Measurements from ENCODE around the gene CYTH4.

CYTH4 gene

GRCh38 chr22:37284805-37285355, 2.6 kb downstream of the CYTH4 start:
- in situ Hi-C loops (cut with MboI; ENCODE audit: low pct_unique_long_range_greater_than_20kb, low sequenced_read_pairs) = no loop called here
- peak; percentile 99 for DNase-seq

- in situ Hi-C loops (cut with MboI; ENCODE audit: low pct_unique_long_range_greater_than_20kb, low sequenced_read_pairs) = no loop called here
- no peak for DNase-seq
Observed at GRCh38 chr22:37285937-37286336, 3.6 kb downstream of the CYTH4 start.

DNA sequence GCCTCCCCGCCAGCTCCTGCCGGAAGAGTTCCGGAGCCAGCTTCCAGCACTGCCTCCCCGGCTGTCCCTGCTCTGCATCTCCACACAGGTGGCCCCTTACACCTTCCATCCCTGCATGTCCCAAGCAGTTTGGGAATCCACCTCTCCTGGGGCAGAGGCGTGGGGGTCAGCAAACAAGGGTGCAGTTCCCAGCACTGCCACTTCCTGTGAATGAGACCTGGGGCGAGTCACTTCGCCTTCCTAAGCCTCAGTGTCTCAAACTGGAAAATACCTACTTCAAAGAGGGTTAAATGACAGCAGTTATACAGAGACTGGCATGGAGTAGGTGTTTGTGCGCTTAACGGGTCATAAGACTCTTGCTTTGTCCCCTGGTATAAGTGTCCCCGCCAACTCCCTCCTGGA, 5.2 kb downstream of the CYTH4 start:
- in situ Hi-C loops (cut with MboI; ENCODE audit: low pct_unique_long_range_greater_than_20kb, low sequenced_read_pairs) = no loop called here
- DNase-seq = no peak

DNA sequence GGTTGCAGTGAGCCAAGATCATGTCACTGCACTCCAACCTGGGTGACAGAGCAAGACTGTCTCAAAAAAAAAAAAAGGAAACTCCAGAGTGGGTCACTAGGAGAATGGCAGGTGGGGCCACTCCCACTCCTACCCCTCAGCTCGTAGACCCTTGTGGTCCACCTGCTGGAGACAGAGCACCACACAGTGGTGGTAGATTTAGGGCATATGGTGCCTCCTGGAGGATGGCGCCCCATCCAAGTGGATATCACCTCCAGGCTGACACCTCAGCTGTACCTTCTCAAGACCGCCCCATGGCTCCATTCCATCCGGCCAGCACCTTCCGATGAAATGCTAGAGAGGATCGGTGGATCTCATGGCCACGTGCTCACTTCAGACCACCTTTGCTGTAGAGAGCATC, 6.2 kb downstream of the CYTH4 start:
- in situ Hi-C loops (cut with MboI; ENCODE audit: low pct_unique_long_range_greater_than_20kb, low sequenced_read_pairs) = no loop called here
- no peak for DNase-seq

GRCh38 chr22:37289156-37289735, 6.9 kb downstream of the CYTH4 start:
- no peak for DNase-seq
- in situ Hi-C loops (cut with MboI; ENCODE audit: low pct_unique_long_range_greater_than_20kb, low sequenced_read_pairs) = no loop called here

DNA sequence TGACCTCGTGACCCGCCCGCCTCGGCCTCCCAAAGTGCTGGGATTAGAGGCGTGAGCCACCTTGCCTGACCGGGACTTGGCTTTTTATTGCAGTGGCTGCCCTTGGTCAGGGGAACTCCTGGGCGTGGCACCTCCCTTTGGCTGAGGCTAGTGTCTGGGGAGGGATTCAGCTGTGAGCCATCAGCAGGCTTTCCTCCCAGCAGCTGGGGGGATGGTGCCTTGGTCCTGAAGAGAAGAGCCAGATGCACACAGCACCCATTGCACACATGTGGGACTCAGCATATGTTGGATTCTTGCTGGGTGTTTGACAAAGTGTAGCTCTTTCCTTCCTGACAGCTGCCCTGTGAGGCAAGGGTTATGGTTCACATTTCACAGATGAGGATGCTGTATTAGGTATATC, 8.4 kb downstream of the CYTH4 start:
- no peak for DNase-seq

DNA sequence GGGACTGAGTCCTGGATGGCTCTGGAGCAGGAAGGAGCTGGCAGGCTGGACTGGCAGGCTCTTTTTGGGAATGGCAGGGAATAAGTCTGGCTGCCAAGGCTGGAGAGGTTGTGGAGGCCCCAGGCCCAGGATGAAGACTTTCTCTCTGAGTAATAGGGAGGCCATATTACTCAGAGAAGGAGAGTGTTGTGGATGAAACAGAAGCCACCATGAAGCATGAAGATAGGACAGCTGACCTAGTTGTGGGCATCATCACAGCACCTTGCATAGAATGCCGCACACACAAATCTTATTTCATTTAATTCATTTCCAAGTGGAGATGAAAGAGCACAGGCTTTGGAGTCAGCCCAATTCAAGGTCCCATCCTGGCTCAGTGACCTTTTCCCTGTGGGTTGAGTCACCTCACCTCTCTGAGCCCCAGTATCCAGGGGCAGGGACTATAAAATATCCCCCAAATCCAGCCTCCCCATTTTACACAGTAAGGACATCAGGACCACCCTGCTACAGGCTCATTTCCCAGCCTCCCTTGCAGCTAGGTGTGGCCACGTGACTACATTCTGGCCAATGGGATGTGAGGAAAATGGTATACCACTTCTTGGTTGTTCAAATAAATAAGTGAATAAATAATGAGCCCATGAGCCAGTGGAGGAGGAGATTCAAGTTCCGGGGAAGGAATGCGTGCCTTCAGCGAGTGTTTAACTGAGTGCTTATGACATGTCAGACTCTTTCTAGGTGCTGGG, 9.4 kb downstream of the CYTH4 start:
- in situ Hi-C loops (cut with MboI; ENCODE audit: low pct_unique_long_range_greater_than_20kb, low sequenced_read_pairs) = no loop called here
- no peak for DNase-seq

More for the DNA sequence above, 8.4 kb downstream of the CYTH4 start:
- in situ Hi-C loops (cut with MboI; ENCODE audit: low pct_unique_long_range_greater_than_20kb, low sequenced_read_pairs) = no loop called here

GRCh38 chr22:37292641-37293040, 10.3 kb downstream of the CYTH4 start:
- in situ Hi-C loops (cut with MboI; ENCODE audit: low pct_unique_long_range_greater_than_20kb, low sequenced_read_pairs) = no loop called here
- DNase-seq = no peak

DNA sequence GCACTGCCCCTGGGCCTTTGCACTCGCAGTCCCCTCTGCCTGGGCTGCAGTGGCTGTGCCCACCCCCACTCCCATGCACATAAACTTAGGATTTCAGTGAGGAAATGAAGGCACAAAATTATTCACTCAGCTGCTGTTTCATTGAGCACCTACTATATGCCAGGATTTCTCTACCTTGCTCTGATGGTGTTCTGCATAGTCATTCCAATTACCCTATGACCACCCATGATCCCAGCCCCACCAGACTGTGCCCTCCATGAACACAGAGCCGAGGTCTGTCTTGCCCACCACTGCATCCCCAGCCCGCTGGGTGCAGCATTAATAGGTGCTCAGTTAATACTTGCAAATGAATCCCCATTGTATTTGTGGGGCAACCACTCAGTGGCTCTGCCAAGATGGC, 10.9 kb downstream of the CYTH4 start:
- in situ Hi-C loops (cut with MboI; ENCODE audit: low pct_unique_long_range_greater_than_20kb, low sequenced_read_pairs) = no loop called here
- DNase-seq = no peak

DNA sequence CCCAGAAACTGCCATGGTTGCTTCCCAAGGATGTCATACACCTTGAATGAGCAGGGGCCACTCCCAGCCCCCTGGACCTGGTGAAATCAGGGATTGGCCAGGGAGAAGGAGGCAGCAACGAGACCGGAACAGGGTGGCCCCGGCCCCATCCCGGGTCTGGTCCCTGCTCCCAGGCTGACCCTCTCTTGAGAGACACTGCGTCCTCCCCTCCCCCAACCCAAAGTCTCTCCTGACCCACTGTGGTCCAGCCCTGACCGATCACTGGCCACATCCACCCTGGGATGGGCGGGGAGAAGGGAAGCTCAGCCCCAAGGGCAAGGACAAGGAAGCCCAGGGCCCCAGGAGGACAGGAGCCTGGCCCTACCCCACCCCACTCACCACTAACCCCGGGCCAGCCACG, 12.4 kb downstream of the CYTH4 start:
- DNase-seq = no peak
- in situ Hi-C loops (cut with MboI; ENCODE audit: low pct_unique_long_range_greater_than_20kb, low sequenced_read_pairs) = no loop called here

DNA sequence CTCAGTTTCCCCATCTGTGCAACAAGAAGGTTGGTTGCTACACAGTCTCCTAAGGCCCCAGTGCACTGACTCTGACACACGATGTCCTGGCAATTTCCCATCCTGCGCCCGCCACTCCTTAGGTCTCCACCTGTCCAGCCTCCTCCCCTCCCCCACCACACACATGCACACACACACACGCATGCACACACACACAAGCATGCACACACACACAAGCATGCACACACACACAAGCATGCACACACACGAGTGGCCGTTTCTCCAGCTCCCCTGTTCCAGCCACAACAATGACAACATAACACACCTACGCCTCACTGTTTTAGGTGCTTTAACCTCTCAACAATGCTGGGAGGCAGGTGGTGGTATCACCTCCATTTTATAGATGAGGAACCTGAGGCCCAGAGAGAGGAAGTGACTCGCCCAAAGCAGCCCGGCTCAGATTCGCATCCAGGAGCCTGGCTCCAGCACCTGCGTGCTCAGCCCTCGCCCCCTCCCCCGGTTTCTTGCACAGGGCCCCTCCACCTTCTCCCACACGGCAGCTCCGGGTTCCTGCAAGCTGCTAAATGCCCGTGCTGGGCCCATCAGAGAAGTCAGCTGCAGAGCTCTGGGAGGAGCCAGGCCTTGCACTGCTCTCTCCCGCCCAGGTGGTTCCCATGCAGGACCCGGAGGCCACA, 13.0 kb downstream of the CYTH4 start:
- no peak for DNase-seq
- in situ Hi-C loops (cut with MboI; ENCODE audit: low pct_unique_long_range_greater_than_20kb, low sequenced_read_pairs) = no loop called here

GRCh38 chr22:37295946-37296345, 13.6 kb downstream of the CYTH4 start:
- in situ Hi-C loops (cut with MboI; ENCODE audit: low pct_unique_long_range_greater_than_20kb, low sequenced_read_pairs) = no loop called here
- no peak for DNase-seq

- in situ Hi-C loops (cut with MboI; ENCODE audit: low pct_unique_long_range_greater_than_20kb, low sequenced_read_pairs) = no loop called here
- DNase-seq = no peak
Observed at GRCh38 chr22:37298748-37299495, 16.6 kb downstream of the CYTH4 start.

GRCh38 chr22:37299969-37300509, 17.7 kb downstream of the CYTH4 start:
- DNase-seq = no peak
- in situ Hi-C loops (cut with MboI; ENCODE audit: low pct_unique_long_range_greater_than_20kb, low sequenced_read_pairs) = no loop called here

DNA sequence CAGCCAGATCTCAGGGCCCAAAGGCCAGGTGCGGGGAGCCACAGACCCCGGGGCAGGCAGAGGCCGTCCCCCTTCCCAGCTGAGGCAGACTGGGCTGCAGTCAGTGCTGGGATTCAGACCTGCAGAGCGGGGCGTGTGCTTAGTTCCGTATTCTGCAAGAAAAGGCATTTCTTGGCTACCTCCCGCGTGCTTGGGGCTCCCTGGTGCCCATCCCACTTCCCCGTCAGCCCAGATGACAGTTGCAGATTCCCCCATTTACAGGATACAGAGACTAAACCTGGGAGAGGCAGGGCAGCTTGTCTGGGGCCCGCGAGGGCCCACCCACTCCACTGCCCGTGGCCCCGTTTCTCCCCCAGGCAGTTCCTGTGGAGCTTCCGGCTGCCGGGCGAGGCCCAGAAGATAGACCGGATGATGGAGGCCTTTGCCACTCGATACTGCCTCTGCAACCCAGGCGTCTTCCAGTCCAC, 18.3 kb downstream of the CYTH4 start:
- peak; percentile 94 for DNase-seq

GRCh38 chr22:37301144-37301830, 19.0 kb downstream of the CYTH4 start:
- in situ Hi-C loops (cut with MboI; ENCODE audit: low pct_unique_long_range_greater_than_20kb, low sequenced_read_pairs) = no loop called here
- DNase-seq = no peak

More for the DNA sequence above, 18.3 kb downstream of the CYTH4 start:
- in situ Hi-C loops (cut with MboI; ENCODE audit: low pct_unique_long_range_greater_than_20kb, low sequenced_read_pairs) = no loop called here

- in situ Hi-C loops (cut with MboI; ENCODE audit: low pct_unique_long_range_greater_than_20kb, low sequenced_read_pairs) = no loop called here
Observed at GRCh38 chr22:37302674-37303555, 20.6 kb downstream of the CYTH4 start.

DNA sequence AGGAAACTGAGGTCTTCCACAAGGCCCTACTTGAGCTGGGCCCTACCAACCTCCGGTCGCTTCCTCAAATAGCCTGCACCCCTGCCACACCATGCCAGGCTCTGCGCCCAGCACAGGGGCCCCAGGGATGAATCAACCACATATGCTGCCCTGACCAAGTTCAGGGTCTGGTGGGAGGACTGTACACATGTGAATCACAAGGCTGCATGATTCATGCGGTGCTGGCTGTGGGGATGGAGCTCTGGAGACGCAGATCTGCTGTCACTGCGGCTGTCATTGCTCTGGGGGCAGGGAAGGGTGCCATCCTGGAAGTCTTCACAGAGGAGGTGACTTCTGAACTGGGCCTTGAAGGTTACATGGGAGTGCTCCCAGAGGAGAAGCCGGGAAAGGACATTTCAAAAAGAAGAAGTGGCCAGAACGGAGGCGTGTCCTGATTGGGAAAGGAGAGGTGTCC, 21.5 kb downstream of the CYTH4 start:
- no peak for DNase-seq
- in situ Hi-C loops (cut with MboI; ENCODE audit: low pct_unique_long_range_greater_than_20kb, low sequenced_read_pairs) = no loop called here

More at GRCh38 chr22:37302674-37303555, 20.6 kb downstream of the CYTH4 start:
- no peak for DNase-seq
